Central memory CD4-positive, alpha-beta T cell (primary cell): ENCODE measurements around the gene ATP6V1B1.

Source experiments
- DNase-seq: peaks from one replicate; pipeline ENCODE4 v3.0.0; 2022
- total RNA-seq, 3 experiments: gene quantifications; one replicate each; lab custom pipeline; 2026; lab: John Stamatoyannopoulos, UW

Gene ATP6V1B1
- total RNA-seq, result 0 to 0.04 (median 0) reads per million in 3 experiments

GRCh38 chr2:70935468-70936164, at the start of gene ATP6V1B1:
ATP6V1B1 (plus strand) TSS chr2:70935900; CDS start chr2:70935955, 55 bp downstream.
- DNase-seq, result no peak

DNA sequence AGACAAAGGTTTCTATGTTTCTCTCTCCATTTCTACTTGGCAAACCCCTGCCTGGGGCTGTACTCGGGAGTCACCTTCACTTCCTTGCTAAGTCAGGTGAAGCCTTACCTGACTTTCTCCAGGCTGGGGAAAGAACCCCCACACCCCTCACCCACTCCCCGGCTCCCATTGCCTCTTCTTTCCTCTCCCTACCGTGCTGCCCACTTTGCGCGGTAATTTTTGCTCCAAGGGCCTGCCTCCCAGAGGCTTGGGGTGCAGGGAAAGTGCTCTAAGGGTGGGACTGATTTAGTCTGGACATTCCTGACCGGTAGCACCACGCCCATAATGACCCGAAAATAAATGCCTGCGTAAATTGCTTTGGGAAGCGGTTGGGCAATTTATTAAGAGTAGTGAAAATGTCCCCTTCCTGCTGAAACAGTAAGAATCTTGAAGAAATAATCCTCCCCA, 49.1 kb upstream of the ATP6V1B1 start:
- no peak for DNase-seq

DNA sequence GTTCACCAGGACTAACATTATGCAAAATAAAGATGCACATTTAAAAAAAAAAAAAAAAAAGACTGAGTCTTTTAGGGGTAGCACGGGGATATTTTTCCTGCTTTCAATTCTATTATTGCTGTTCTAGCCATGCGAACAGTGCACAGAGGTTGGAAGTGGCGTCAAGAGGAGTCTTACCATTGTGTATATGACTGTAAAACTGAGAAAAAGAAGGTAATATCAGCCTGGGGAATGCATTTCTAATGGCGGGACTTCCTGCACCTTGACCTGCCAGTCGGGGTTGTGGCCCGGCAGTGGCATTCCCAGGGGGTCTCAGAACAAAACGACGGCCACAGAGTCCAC, 48.5 kb upstream of the ATP6V1B1 start:
- no peak for DNase-seq

GRCh38 chr2:70887550-70888246, 48.0 kb upstream of the ATP6V1B1 start:
- DNase-seq, result no peak

DNA sequence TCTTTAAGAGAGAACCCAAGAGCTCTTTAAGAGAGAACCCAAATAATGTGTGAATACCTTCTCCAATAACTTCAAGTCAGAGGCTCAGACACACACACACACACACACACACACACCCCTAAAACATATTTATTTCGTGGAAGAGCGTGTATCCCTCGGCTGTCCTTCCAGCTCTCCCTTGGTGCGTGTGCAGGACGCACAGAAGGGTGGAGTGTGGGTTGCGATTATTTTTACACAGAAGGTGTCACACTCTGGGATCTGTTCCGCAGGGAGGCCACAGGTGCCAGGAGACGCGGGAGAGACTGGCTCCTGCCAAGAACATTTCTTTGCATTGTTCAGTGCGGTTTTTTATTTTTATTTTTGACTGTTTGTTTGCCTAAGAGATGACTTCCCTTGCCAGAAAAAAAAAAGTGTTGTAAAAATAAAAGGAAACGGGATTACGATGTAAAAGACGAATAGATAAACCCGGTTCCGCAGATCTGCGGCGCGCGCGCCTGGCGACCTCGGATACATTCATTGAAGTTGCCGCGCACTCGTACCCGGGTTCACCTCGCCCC, 47.3 kb upstream of the ATP6V1B1 start:
- DNase-seq, result no peak

DNA sequence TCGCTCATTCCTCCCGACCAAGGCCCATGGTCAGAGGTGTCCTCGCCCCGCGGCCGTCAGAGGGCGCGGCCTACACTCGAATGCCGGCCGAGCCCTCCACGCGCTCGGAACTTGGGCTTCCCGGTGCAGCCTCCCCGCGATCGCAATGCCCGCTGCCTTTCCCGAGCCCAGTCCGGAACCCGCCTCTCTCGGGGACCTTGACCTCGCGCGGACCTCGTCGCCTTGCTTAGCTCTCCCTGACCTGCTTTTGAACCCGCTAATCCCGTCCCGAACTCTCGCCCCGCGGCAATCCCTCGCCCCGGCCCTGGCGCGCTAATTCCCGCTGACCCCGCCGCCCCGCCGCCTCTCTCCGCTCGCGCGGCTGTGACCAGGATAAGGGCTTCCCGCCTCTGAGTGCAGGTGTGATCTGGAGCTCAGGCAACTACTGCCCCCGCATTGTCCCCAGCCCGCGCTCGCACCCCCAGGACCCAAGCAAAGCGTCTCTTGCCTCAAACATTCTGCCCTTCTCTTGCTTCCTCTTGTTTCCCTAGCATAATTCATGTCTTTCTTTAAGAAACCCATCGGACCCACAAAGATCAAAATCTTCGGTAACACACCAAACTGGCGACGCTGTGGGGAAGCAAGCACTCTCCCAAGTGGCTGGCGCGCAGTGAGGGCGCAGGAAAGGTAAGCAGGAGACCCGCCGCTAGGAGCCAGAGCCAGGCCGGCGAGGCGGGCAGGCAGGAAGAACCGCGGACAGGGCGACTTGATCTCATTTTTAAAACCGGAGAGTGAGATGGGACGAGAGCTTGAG, 46.6 kb upstream of the ATP6V1B1 start:
- no peak for DNase-seq

DNA sequence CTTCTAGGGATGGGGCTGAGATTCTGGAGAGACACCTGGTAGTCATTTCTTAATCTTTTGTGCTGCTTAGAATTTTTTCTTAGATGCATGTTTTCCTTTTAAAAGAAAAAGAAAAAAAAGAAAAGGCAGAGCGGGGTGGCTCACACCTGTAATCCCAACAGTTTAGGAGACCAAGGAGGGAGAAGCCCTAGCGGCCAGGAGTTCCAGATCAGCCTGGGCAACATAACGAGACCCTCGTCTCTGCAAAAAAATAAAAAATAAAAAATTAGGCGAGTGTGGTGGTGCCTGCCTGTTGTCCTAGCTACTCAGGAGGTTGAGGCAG, 46.0 kb upstream of the ATP6V1B1 start:
- no peak for DNase-seq

DNA sequence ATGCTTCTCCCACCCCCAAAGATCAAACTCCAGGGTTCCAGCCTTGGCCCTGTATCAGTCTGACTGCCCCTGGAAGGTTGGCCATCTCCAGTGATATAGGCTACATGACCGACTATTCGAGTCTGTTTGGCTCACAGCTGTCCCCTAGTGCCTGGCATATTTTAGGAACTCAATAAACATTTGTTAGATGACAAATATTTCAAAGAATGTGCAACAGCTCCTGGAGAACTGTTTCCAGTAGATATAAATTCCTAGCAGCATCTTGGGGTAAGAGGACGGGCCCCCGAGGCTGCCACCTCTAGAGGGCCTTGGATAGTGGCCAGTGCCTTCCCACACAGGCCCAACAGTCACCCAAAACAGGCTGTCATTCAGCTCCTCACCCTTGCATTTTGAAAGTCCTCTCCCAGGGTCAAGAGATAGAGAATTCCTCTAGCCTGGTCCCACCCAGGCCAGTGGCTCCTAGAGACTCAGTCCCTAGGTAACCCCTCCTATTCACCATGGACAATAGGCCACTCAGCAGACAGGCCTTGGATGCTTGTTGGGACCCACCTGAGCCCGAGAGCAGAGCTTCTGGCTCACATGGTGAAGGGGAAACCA, 45.1 kb upstream of the ATP6V1B1 start:
- no peak for DNase-seq

GRCh38 chr2:70891572-70892357, 43.9 kb upstream of the ATP6V1B1 start:
- no peak for DNase-seq

DNA sequence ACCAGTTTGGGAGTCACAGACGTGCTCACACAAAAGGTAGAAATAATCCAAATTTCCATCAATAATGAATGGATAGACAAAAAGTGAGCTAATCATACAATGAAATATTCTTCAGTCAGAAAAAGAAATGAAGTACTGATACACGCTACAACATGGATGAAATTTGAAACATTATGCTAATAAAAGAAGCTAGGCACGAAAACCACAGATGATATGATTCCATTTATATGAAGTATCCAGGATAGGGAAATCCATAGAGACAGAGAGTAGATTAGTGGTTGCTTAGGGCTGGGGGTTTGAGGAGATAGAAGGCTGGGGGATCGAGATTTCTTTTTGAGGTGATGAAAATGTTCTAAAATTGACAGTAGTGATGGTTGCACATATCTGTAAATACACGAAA, 43.0 kb upstream of the ATP6V1B1 start:
- DNase-seq, result no peak

GRCh38 chr2:70893186-70893585, 42.5 kb upstream of the ATP6V1B1 start:
- DNase-seq, result no peak

DNA sequence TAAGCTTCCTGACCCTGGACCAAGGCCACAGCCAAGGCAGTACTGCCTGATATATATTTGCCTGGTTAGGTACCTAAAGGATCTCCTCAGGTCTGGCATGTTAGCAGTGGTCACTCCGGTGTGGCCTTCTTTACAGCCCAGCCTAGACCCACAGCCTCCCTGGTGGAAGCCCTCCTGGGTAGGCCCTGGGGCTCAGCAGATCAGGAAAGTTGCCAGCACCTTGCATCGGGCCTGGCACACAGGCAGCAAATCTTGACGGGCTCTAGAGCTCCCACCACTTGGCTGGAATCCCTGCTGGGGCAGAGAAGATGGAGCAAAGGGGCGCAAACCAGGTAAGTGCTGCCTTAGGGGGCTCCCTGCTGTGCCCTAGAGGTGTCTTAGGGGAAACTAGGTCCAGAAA, 40.9 kb upstream of the ATP6V1B1 start:
- no peak for DNase-seq

GRCh38 chr2:70895249-70895648, 40.5 kb upstream of the ATP6V1B1 start:
- no peak for DNase-seq

DNA sequence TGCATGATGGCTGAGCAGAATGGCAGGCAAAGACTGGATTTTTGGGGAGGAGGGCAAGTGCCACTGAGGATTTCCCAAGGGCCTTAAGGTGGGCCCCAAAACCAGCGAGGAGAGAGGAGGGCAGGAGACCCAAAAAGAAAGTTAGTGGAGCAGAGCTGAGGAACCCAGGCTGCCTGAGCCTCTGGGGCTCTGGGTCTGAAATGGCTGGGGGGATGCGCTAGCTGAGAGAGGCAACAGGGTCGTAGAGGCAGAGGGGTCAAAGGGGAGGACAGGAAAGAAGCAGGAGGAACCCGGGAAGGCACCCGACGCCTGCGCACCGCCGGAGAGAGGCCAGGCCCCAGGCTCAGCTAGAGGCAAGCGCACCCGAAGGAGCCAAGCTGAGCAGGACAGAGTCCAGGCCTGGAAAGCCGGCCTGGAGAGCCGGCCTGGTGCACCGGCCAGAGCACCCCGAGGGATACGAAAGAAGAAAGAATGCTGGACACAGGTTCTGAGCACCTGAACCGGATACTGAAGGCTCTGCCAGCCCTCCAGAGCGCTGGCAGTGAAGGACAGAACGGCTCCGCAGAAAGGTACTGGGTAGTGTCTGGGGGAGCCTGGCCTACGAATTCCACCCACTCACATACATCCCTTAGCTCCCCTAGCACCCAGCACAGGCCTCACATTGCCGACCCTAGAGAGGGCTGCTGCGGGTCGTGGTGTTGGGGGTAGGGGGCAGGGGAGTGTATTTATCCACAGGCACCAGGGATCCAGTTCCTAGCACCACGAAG, 39.5 kb upstream of the ATP6V1B1 start:
- DNase-seq, result no peak

DNA sequence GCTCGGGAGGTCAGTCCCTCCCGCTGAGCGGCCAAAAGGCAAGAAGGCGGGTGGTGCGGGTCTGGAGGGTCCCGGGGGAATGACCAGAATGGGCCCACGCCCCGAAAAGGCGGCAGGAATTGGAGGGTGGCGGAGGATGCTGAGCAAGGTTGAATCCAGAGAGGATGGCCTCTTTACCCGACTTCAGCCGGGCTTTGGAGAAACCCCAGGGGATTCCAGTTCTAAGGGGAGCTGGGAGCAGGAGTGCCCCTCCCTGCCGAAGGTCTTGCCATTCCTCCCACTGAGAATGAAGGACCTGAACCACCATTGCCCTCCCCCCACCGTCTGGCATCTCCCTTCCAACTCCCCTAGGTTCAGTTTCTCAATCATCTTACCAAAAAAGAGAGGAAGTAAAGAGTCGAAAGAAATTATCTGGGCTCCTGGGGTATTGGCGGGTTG, 38.9 kb upstream of the ATP6V1B1 start:
- DNase-seq, result no peak

DNA sequence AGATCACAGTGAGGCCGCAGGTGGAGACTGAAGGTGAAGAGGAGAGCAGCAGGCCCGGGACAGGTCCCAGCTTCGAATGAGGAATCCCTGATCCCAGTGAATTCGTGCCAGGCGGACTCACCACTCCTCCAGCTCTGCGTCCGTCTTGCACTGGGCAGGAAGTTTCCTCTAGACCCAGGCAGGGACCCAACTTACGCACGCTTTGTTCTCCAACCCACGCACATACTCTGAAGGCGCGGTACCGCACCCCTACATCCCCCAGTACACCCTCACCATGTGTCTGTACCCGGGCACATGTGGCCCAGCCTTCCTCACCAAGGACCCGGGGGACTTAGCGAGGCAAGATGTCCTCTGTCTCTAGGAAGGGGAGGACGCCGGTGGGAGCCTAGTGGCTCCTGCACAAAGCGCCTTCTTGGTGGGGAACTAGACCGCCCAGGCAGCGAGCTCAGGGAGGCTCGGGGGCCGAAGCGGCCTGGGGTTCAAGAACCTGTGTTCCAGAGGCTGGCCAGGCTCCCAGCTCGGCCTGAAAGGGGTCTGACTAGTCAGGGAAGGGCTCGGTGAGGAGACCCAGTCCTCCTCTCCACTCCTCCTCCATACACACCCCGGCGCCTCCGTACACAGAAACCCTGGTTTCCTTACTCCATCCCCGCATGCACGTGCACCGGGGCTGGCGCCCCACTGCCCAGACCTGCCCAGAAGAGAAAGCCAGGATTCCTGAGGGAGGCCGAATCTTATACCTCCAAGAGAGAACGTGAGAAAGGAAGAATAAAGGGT, 38.3 kb upstream of the ATP6V1B1 start:
- no peak for DNase-seq

- DNase-seq, result no peak
These were observed 37.8 kb upstream of the ATP6V1B1 start for GRCh38 chr2:70897977-70898226.

GRCh38 chr2:70898363-70899240, 37.1 kb upstream of the ATP6V1B1 start:
- DNase-seq, result no peak

DNA sequence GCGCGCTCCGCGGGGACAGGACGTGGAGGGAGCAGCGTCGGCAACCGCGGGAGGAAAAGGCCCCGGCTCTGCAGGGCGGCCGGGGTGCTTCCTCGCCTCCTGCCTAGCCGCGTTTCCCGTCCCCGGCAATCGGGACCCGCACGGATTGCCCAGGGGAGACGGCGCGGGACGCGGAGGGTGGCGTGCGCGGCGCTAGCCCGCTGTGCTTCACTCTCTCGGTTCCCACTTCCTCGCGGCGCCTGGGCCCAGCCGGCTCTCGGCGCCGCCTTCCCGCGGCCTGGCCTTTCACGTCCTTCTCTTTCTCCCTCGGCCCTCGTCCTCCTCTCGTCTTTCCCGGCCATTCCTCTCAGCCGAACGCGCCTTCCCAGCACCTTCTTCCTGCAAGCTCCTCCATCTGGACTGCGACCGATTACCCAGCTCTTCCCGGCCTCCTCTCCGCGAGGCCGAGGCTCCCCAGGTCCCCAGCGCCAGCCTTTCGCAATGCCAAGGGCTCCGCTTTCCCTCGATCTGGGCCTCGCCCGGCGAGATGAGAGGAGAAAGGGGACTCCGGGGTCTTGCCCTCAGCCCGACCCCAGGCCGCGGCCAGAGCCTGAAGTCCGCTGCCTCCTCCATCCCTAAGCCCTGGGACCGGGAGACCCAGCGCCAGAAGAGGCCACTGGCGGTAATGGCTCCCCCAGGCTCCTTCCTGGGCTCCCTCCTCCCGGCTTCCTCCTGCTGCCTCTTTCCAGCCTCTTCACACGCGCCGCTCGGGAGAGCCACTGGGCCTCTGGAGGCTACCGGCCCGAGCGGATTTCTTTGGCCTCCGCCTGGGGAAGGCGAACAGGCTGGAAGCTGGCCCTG, 34.3 kb upstream of the ATP6V1B1 start:
- no peak for DNase-seq
